ENCODE measurements around the gene RFLNA.

Gene RFLNA

DNA sequence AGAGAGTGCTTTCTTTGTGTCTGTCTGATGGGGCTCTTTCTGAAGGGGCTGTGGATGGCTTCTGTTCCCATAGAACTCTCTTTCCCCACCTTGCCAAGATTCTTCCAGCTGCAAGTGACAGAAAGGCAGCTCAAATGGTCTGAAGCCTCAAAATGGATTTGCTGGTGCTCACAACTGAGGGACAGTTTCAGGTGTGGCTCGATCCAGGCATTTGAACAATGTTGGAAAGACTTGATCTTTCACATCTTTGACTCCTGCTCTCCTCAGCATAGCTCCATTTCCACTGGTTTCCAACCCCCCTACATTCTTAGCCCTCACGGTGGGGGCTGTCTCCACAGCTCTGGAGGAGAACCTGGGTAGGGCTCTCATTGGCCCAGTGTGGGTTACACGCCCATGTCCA, 15.9 kb downstream of the RFLNA start:
- TF ChIP-seq, protein P1, sequence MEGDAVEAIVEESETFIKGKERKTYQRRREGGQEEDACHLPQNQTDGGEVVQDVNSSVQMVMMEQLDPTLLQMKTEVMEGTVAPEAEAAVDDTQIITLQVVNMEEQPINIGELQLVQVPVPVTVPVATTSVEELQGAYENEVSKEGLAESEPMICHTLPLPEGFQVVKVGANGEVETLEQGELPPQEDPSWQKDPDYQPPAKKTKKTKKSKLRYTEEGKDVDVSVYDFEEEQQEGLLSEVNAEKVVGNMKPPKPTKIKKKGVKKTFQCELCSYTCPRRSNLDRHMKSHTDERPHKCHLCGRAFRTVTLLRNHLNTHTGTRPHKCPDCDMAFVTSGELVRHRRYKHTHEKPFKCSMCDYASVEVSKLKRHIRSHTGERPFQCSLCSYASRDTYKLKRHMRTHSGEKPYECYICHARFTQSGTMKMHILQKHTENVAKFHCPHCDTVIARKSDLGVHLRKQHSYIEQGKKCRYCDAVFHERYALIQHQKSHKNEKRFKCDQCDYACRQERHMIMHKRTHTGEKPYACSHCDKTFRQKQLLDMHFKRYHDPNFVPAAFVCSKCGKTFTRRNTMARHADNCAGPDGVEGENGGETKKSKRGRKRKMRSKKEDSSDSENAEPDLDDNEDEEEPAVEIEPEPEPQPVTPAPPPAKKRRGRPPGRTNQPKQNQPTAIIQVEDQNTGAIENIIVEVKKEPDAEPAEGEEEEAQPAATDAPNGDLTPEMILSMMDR (IDR thresholded peaks at IDR 0.05; ENCODE audit: unreplicated experiment in 3 of 3) = no peak
- H3K36me3 Mint-ChIP-seq (ENCODE audit: low read depth) = peaks cover 5% of the 10 kb centered on the region
- no peaks in the 10 kb centered on the region for H3K9me3 Mint-ChIP-seq
- H3K4me1 Mint-ChIP-seq = no peaks in the 10 kb centered on the region
- H3K4me3 Mint-ChIP-seq = no peak overlapping the region
- no peak overlapping the region for H3K27ac Mint-ChIP-seq
- peaks cover 3% of the 10 kb centered on the region for H3K27me3 Mint-ChIP-seq (ENCODE audit: low read depth)

DNA sequence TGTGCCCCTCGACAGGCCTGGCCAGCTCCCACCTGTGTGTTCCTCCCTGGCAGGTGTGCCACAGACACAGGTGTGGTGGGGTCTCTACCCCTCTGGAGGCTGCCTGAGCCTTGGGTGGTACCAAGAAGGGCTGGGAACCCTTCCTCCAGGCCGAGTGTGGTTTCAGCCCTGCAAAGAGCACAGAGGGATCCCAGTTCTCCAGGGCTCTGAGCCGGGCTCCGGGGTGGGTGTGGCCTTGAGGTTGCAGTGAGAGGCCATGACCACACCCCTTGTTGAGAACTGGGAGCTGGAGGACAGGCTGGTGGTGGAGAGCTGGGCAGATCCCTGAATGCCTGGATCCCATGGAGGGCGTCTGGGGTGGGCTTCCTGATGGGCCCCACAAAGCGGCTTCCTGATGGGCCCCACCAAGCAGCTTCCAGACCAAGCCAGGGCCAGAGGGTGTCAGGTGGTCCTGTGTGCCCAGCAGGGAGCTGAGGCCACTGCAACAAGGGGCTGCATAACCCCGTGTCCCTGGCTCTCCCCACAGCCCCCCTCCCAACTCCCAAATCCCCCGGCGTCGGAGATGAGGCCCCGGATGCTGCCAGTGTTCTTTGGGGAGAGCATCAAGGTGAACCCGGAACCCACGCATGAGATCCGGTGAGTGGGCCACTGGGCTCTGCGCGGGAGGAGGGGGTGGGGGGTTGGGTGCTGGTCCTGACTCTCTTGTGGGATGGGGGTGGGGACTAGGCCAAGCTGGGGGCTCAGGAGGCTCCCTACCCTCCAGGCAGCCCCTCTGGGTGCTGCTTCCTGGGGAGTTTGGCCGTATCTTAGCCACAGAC, 16.6 kb downstream of the RFLNA start:
- H3K9me3 Mint-ChIP-seq = no peaks in the 10 kb centered on the region
- peaks cover 5% of the 10 kb centered on the region for H3K36me3 Mint-ChIP-seq (ENCODE audit: low read depth)
- H3K27me3 Mint-ChIP-seq (ENCODE audit: low read depth) = peaks cover 10% of the 10 kb centered on the region
- H3K4me3 Mint-ChIP-seq = no peak overlapping the region
- no peak overlapping the region for H3K27ac Mint-ChIP-seq
- peaks cover 2% of the 10 kb centered on the region for H3K4me1 Mint-ChIP-seq
- TF ChIP-seq, protein P1 (IDR thresholded peaks at IDR 0.05; ENCODE audit: unreplicated experiment in 3 of 3) = no peak

DNA sequence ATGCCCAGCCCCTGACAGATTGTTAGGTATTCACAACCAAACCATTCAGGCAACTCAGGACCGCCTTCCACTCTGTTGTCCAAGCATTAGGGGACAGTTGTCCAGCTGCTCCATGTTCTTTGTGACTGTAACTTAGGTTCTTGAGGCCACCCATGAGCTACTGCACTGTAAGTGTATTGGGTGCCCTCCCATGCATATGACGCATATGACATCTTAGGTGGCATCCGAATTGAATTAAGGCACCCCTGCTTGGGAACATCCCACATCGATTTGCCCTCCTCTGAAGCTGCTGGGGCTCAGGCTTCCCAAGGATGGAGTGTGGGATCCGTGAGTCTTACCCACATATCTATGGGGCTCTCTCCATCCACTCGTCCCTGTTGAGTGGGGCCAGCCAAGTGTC, 17.7 kb downstream of the RFLNA start:
- Mint-ChIP-seq H3K4me1 (peaks cover 5% of the 10 kb centered on the region), H3K9me3 (no peaks in the 10 kb centered on the region), H3K36me3 (ENCODE audit: low read depth) (peaks cover 5% of the 10 kb centered on the region), H3K4me3 (no peak overlapping the region), H3K27ac (no peak overlapping the region), H3K27me3 (ENCODE audit: low read depth) (peaks cover 15% of the 10 kb centered on the region)
- TF ChIP-seq, protein P1 (IDR thresholded peaks at IDR 0.05; ENCODE audit: unreplicated experiment in 3 of 3) = no peak

DNA sequence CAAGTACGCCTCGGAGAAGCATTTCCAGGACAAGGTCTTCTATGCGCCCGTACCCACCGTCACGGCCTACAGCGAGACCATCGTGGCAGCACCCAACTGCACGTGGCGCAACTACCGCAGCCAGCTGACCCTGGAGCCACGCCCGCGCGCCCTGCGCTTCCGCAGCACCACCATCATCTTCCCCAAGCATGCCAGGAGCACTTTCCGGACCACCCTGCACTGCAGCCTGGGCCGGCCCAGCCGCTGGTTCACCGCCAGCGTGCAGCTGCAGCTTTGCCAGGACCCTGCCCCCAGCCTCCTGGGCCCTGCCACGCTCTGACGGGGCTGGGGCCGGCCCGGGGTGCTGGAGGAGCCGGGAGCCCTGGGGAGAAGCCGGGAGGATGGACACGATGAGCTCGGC, 19.3 kb downstream of the RFLNA start:
- Mint-ChIP-seq H3K4me3 (no peak overlapping the region), H3K27me3 (ENCODE audit: low read depth) (peaks cover 23% of the 10 kb centered on the region), H3K9me3 (no peaks in the 10 kb centered on the region), H3K36me3 (ENCODE audit: low read depth) (peaks cover 5% of the 10 kb centered on the region), H3K4me1 (peaks cover 5% of the 10 kb centered on the region), H3K27ac (no peak overlapping the region)
- TF ChIP-seq, protein P1 (IDR thresholded peaks at IDR 0.05; ENCODE audit: unreplicated experiment in 3 of 3) = no peak

DNA sequence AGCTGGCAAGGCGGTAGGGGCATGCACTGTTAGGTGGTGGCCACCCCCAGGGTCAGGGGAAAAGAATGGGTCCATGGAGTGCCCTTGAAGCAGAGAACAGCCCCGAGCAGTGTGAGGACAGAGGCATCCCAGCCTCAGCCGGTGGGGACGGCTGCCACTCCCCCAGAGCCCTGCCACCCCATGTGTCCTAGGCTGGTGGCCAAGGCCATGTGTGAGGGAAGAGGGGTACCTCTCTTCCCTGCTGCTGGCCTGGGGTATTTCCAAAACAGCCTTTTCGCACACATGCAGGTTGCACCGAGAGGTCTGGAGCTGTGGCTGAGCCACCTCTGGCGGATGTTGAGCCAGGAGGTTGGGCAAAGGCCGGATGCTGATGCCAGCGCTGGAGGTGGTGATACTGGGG, 19.9 kb downstream of the RFLNA start:
- H3K27me3 Mint-ChIP-seq (ENCODE audit: low read depth) = peaks cover 28% of the 10 kb centered on the region
- H3K9me3 Mint-ChIP-seq = no peaks in the 10 kb centered on the region
- no peak overlapping the region for H3K27ac Mint-ChIP-seq
- H3K4me1 Mint-ChIP-seq = peaks cover 5% of the 10 kb centered on the region
- TF ChIP-seq, protein P1 (IDR thresholded peaks at IDR 0.05; ENCODE audit: unreplicated experiment in 3 of 3) = no peak
- H3K4me3 Mint-ChIP-seq = no peak overlapping the region
- peaks cover 5% of the 10 kb centered on the region for H3K36me3 Mint-ChIP-seq (ENCODE audit: low read depth)
